TTC549 (cell line): ENCODE measurements around the gene PDE2A.

ENCODE experiments used
- FAIRE-seq: peaks from 2 replicates; lab custom pipeline; 2012; peaks lifted over from hg19 to GRCh38; lab: Jason Lieb, UNC

Gene PDE2A

GRCh38 chr11:72673943-72674828, at the start of gene PDE2A:
PDE2A (minus strand) TSS chr11:72674422; CDS start chr11:72674207, 215 bp downstream.
- FAIRE-seq: no peak

- FAIRE-seq: no peak
These were observed 49.3 kb upstream of the PDE2A start for GRCh38 chr11:72723508-72723907.

GRCh38 chr11:72722050-72722748, 48.0 kb upstream of the PDE2A start:
- FAIRE-seq: no peak

GRCh38 chr11:72721689-72722049, 47.4 kb upstream of the PDE2A start:
- FAIRE-seq: no peak

- FAIRE-seq: no peak
These were observed 47.1 kb upstream of the PDE2A start for GRCh38 chr11:72721276-72721675.

- FAIRE-seq: no peak
These were observed 46.6 kb upstream of the PDE2A start for GRCh38 chr11:72720784-72721183.

GRCh38 chr11:72720047-72720446, 45.8 kb upstream of the PDE2A start:
- FAIRE-seq: no peak

- FAIRE-seq: no peak
These were observed 45.3 kb upstream of the PDE2A start for GRCh38 chr11:72719551-72719950.

- FAIRE-seq: no peak
These were observed 44.9 kb upstream of the PDE2A start for GRCh38 chr11:72719144-72719543.

- no peak for FAIRE-seq
These were observed 43.9 kb upstream of the PDE2A start for GRCh38 chr11:72718101-72718501.

- FAIRE-seq: no peak
These were observed 42.7 kb upstream of the PDE2A start for GRCh38 chr11:72716788-72717435.

- FAIRE-seq: no peak
These were observed 42.1 kb upstream of the PDE2A start for GRCh38 chr11:72716290-72716689.

GRCh38 chr11:72712841-72713240, 38.6 kb upstream of the PDE2A start:
- no peak for FAIRE-seq

GRCh38 chr11:72712168-72712751, 38.0 kb upstream of the PDE2A start:
- FAIRE-seq: no peak

- no peak for FAIRE-seq
These were observed 36.9 kb upstream of the PDE2A start for GRCh38 chr11:72711141-72711540.

GRCh38 chr11:72710278-72710677, 36.1 kb upstream of the PDE2A start:
- FAIRE-seq: no peak

GRCh38 chr11:72709478-72710238, 35.4 kb upstream of the PDE2A start:
- FAIRE-seq: no peak

- no peak for FAIRE-seq
These were observed 32.8 kb upstream of the PDE2A start for GRCh38 chr11:72707032-72707431.

- FAIRE-seq: no peak
These were observed 32.4 kb upstream of the PDE2A start for GRCh38 chr11:72706579-72706978.

- no peak for FAIRE-seq
These were observed 31.5 kb upstream of the PDE2A start for GRCh38 chr11:72705442-72706365.

GRCh38 chr11:72704783-72705265, 30.6 kb upstream of the PDE2A start:
- no peak for FAIRE-seq
